C4-2B (cell line): ENCODE results near the gene ZC3H7A.

Experiments used
- CTCF ChIP-seq: fragments of 450-650 bp; conservative IDR thresholded peaks from 2 replicates; pipeline ENCODE4 v1.5.1; 2017; ENCODE audit warnings: mild to moderate bottlenecking
- ZFX ChIP-seq: fragments of 450-650 bp; IDR thresholded peaks from 2 replicates; pipeline ENCODE4 v1.6.1; 2017

GRCh38 chr16:11835891-11836649 is 39.0 kb upstream of the ZC3H7A start:
- TF ChIP-seq CTCF (no peak), ZFX (no peak)
